ENCODE results near the gene SLC16A10.

GRCh38 chr6:111185954-111186353, 98.7 kb downstream of the SLC16A10 start:
- no peak for TF ChIP-seq POLR2A (IDR thresholded peaks at IDR 0.05; ENCODE audit: low read depth, low read length)
- TF ChIP-seq POLR2AphosphoS5 (IDR thresholded peaks at IDR 0.05; ENCODE audit: low read depth, low read length) = no peak
